HG02588 (cell line): ENCODE results near the gene LRRK1.

ENCODE experiments used
- ATAC-seq: cut with Tn5 transposase; IDR thresholded peaks from one replicate; pipeline ENCODE4 v1.9.1; 2021; ENCODE audit warnings: mild to moderate bottlenecking, moderate library complexity; ENCODE audit not compliant: unreplicated experiment

The LRRK1 gene

DNA sequence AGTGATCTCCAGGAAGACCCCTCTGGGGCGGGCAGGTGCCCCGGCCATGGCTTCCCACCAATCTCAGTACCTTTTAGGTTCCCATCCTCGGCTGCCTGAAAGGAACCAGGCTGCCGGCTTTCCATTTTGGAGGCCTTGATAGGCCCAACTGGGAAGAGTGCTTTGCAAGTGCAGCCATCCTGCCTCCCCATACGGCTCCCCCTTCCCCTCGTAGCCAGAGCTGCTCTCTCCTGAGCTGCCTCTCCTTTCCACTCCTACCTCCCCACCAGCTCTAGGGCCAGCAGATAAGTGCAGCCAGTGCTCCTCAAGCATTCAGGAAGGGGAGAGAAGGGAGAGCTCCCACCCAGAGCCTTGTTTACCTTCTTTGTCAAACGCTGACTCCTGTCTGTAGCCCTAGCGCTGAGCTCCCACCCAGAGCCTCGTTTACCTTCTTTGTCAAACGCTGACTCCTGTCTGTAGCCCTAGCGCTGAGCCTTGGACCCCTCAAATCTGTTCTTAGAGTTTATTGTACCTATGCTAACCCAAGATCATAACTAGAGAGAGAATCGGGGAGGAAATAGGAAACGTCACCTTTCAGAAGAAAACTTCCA, 133.0 kb downstream of the LRRK1 start:
- no peak for ATAC-seq

- no peak for ATAC-seq
Measured at GRCh38 chr15:101052681-101053121, 133.5 kb downstream of the LRRK1 start.

DNA sequence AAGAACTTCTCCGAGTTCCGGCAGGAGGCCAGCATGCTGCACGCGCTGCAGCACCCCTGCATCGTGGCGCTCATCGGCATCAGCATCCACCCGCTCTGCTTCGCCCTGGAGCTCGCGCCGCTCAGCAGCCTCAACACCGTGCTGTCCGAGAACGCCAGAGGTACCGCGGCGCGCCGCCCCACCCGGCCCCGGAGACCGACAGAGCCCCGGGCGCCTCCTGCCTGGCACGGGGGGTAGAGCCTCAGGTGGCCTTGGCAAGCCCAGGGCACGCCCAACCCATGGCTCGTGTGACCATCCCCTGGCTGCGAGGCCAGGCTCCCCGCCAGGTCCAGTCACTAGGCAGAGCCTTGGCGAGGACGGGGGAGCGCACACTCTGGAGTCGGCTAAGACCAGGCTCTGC, 134.1 kb downstream of the LRRK1 start:
- no peak for ATAC-seq

GRCh38 chr15:101054116-101054515, 135.0 kb downstream of the LRRK1 start:
- ATAC-seq: no peak

DNA sequence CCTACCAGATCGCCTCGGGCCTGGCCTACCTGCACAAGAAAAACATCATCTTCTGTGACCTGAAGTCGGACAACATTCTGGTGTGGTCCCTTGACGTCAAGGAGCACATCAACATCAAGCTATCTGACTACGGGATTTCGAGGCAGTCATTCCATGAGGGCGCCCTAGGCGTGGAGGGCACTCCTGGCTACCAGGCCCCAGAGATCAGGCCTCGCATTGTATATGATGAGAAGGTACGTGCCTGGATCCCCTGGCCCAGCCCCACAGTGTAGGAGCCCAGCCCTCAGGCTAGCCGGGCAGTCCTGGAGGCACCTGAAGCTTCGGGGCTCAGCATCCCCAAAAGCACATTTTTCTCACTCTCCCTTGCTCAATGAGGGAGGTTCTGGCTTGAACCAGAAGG, 135.8 kb downstream of the LRRK1 start:
- ATAC-seq: no peak

DNA sequence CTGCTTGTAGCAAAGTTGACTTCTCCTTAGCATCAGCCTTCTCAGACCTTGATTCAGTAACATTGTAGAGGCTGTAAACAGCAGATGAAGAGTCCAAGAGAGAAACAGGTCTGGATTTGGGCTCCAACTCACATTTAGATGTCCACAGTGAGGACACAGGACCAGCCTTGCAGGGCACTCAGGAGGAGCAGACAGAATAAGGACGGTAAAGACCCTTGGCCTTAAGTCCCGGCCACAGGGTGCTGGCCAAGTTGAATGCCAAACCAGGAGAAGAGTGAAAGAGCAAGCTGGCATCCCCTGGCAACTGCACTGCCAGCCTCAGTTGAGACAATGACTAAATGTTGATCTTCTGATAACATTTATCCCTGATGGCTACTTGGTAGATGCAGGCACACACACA, 136.3 kb downstream of the LRRK1 start:
- no peak for ATAC-seq

- no peak for ATAC-seq
Measured at GRCh38 chr15:101056366-101057334, 137.5 kb downstream of the LRRK1 start.

- no peak for ATAC-seq
Measured at GRCh38 chr15:101057841-101058407, 138.8 kb downstream of the LRRK1 start.

GRCh38 chr15:101058735-101059134, 139.6 kb downstream of the LRRK1 start:
- ATAC-seq: no peak

- ATAC-seq: no peak
Measured at GRCh38 chr15:101059381-101060341, 140.5 kb downstream of the LRRK1 start.

- ATAC-seq: no peak
Measured at GRCh38 chr15:101060576-101061551, 141.7 kb downstream of the LRRK1 start.

GRCh38 chr15:101062063-101062462, 142.9 kb downstream of the LRRK1 start:
- ATAC-seq: no peak

- ATAC-seq: no peak
Measured at GRCh38 chr15:101062471-101063171, 143.5 kb downstream of the LRRK1 start.

DNA sequence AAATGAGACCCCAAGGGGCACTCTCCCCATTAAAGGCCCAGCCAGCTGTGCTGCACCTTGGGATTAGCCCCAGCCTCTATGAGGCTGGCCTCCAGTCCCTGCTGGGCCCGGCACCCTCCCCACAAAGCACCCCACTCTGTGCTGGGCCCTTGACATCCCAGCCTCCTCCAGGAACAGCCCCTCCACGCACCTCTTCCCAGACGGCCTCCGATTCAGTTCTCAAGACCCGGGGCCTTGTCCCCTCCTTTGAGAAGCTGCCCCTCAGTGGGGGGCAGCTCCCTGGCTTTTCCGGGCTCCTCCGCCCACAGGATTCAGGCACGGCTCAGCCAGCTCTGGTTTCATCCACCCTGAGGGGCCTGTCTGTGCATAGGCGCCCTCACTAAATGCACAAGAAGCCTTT, 144.1 kb downstream of the LRRK1 start:
- no peak for ATAC-seq

GRCh38 chr15:101063891-101064794, 145.0 kb downstream of the LRRK1 start:
- ATAC-seq: no peak

- ATAC-seq: no peak
Measured at GRCh38 chr15:101064795-101065569, 145.8 kb downstream of the LRRK1 start.

DNA sequence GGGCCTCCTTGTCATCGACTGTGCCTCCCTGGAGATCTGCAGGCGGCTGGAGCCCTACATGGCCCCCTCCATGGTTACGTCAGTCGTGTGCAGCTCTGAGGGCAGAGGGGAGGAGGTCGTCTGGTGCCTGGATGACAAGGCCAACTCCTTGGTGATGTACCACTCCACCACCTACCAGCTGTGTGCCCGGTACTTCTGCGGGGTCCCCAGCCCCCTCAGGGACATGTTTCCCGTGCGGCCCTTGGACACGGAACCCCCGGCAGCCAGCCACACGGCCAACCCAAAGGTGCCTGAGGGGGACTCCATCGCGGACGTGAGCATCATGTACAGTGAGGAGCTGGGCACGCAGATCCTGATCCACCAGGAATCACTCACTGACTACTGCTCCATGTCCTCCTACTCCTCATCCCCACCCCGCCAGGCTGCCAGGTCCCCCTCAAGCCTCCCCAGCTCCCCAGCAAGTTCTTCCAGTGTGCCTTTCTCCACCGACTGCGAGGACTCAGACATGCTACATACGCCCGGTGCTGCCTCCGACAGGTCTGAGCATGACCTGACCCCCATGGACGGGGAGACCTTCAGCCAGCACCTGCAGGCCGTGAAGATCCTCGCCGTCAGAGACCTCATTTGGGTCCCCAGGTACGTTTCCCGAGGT, 146.5 kb downstream of the LRRK1 start:
- ATAC-seq: no peak
